ENCODE measurements around the gene DNAJA3. TPM values are rescaled to one million over a fixed set of nuclear protein-coding genes. Genes with fewer than 3 reads are reported as not detected.

The DNAJA3 gene
- total RNA-seq (2014; rRNA removed; shearing (Covaris generic)) (43.9 and 47.2 TPM in 2 replicates), polyA plus RNA-seq (2016; fragmentation: Nextera tagmentation; extraction: Ambion mirVana) (50.9 and 51.0 TPM in 2 replicates)

- Histone ChIP-seq H2AFZ (peak within 1 kb of the TSS; percentile 67), H3K36me3 (ENCODE audit: low read depth) (no peaks in the 10 kb centered on the region), H3K9ac (peak within 1 kb of the TSS; percentile 96), H3K79me2 (ENCODE audit: insufficient read depth) (peaks cover 48% of the 10 kb centered on the region), H3K4me1 (ENCODE audit: insufficient read depth) (peaks cover 15% of the 10 kb centered on the region), H4K20me1 (ENCODE audit: insufficient read depth) (no peaks in the 10 kb centered on the region), H3K27ac (peak within 1 kb of the TSS; percentile 93), H3K9me3 (ENCODE audit: low read depth) (no peaks in the 10 kb centered on the region), H3K9me2 (ENCODE audit: insufficient read depth) (no peaks in the 10 kb centered on the region), H3K4me2 (ENCODE audit: unreplicated experiment) (peak within 1 kb of the TSS; percentile 93), H3K27me3 (replicated peaks; ENCODE audit: insufficient read depth) (no peaks in the 10 kb centered on the region), H3K4me3 (peak within 1 kb of the TSS; percentile 93), H3F3A (ENCODE audit: insufficient read depth) (no peaks in the 10 kb centered on the region)
- in situ Hi-C loops (cut with MboI): no loop called here
- WGBS, 2 experiments (ENCODE audit: low coverage in 1 of 2, low lambda C conversion rate in 2 of 2, missing lambda C conversion rate in 2 of 2): 0 to 1% methylated on average over 62 to 66 of the region's 68 CpGs
- peak; percentile 99 for DNase-seq
- TF ChIP-seq EZH2 (IDR thresholded peaks at IDR 0.05; ENCODE audit: insufficient read depth, poor library complexity, severe bottlenecking) (no peak), EZH2phosphoT487 (IDR thresholded peaks at IDR 0.05; ENCODE audit: insufficient read depth, low read depth) (no peak)
Measured at GRCh38 chr16:4425378-4426020, at the start of gene DNAJA3. Gene DNAJA3 (plus strand): TSS chr16:4425868. CDS start chr16:4425882, 14 bp downstream.

- Histone ChIP-seq H3K9me2 (ENCODE audit: insufficient read depth) (no peaks in the 10 kb centered on the region), H3F3A (ENCODE audit: insufficient read depth) (peaks cover 28% of the 10 kb centered on the region), H3K9me3 (ENCODE audit: low read depth) (no peaks in the 10 kb centered on the region), H3K36me3 (ENCODE audit: low read depth) (no peaks in the 10 kb centered on the region), H3K4me3 (peak overlapping the region; percentile 100), H4K20me1 (ENCODE audit: insufficient read depth) (no peaks in the 10 kb centered on the region), H2AFZ (no peak overlapping the region), H3K4me2 (ENCODE audit: unreplicated experiment) (peak overlapping the region; percentile 97), H3K27me3 (replicated peaks; ENCODE audit: insufficient read depth) (no peaks in the 10 kb centered on the region), H3K4me1 (ENCODE audit: insufficient read depth) (peaks cover 59% of the 10 kb centered on the region), H3K27ac (peak overlapping the region; percentile 100), H3K79me2 (ENCODE audit: insufficient read depth) (peaks cover 91% of the 10 kb centered on the region), H3K9ac (peak overlapping the region; percentile 99)
- peak; percentile 94 for DNase-seq
- in situ Hi-C loops (cut with MboI): no loop called here
- WGBS, 2 experiments (ENCODE audit: low coverage in 1 of 2, low lambda C conversion rate in 2 of 2, missing lambda C conversion rate in 2 of 2): 0 to 1% methylated on average over 26 to 30 of the region's 31 CpGs
- TF ChIP-seq EZH2phosphoT487 (IDR thresholded peaks at IDR 0.05; ENCODE audit: insufficient read depth, low read depth) (no peak), EZH2 (IDR thresholded peaks at IDR 0.05; ENCODE audit: insufficient read depth, poor library complexity, severe bottlenecking) (no peak)
Measured at GRCh38 chr16:4376126-4376892, 49.4 kb upstream of the DNAJA3 start.

- Histone ChIP-seq H4K20me1 (ENCODE audit: insufficient read depth) (no peaks in the 10 kb centered on the region), H3K9me2 (ENCODE audit: insufficient read depth) (no peaks in the 10 kb centered on the region), H3K9ac (peak overlapping the region; percentile 99), H2AFZ (no peak overlapping the region), H3K27me3 (replicated peaks; ENCODE audit: insufficient read depth) (no peaks in the 10 kb centered on the region), H3K9me3 (ENCODE audit: low read depth) (no peaks in the 10 kb centered on the region), H3K79me2 (ENCODE audit: insufficient read depth) (peaks cover 95% of the 10 kb centered on the region), H3K36me3 (ENCODE audit: low read depth) (no peaks in the 10 kb centered on the region), H3K27ac (peak overlapping the region; percentile 100), H3F3A (ENCODE audit: insufficient read depth) (peaks cover 26% of the 10 kb centered on the region), H3K4me2 (ENCODE audit: unreplicated experiment) (peak overlapping the region; percentile 97), H3K4me1 (ENCODE audit: insufficient read depth) (peaks cover 57% of the 10 kb centered on the region), H3K4me3 (peak overlapping the region; percentile 100)
- TF ChIP-seq EZH2 (IDR thresholded peaks at IDR 0.05; ENCODE audit: insufficient read depth, poor library complexity, severe bottlenecking): no peak
- no peak for TF ChIP-seq EZH2phosphoT487 (IDR thresholded peaks at IDR 0.05; ENCODE audit: insufficient read depth, low read depth)
- in situ Hi-C loops (cut with MboI): no loop called here
- DNase-seq: no peak
- WGBS, 2 experiments (ENCODE audit: low coverage in 1 of 2, low lambda C conversion rate in 2 of 2, missing lambda C conversion rate in 2 of 2): 2 to 4% methylated on average over 27 of the region's 27 CpGs
Measured at GRCh38 chr16:4376893-4377572, 48.6 kb upstream of the DNAJA3 start.

GRCh38 chr16:4377573-4378154, 48.0 kb upstream of the DNAJA3 start:
- Histone ChIP-seq H3K36me3 (ENCODE audit: low read depth) (peaks cover 3% of the 10 kb centered on the region; the same call in 1 of the 2 replicates), H3K9me2 (ENCODE audit: insufficient read depth) (no peaks in the 10 kb centered on the region), H3F3A (ENCODE audit: insufficient read depth) (peaks cover 21% of the 10 kb centered on the region; the same call in 1 of the 2 replicates), H3K27ac (peak overlapping the region; percentile 100), H3K9me3 (ENCODE audit: low read depth) (no peaks in the 10 kb centered on the region), H3K4me2 (ENCODE audit: unreplicated experiment) (peak overlapping the region; percentile 97), H4K20me1 (ENCODE audit: insufficient read depth) (no peaks in the 10 kb centered on the region), H3K4me3 (peak overlapping the region; percentile 47), H3K9ac (peak overlapping the region; percentile 99), H3K27me3 (replicated peaks; ENCODE audit: insufficient read depth) (no peaks in the 10 kb centered on the region), H3K4me1 (ENCODE audit: insufficient read depth) (peaks cover 57% of the 10 kb centered on the region), H3K79me2 (ENCODE audit: insufficient read depth) (peaks cover 90% of the 10 kb centered on the region), H2AFZ (no peak overlapping the region)
- TF ChIP-seq EZH2 (IDR thresholded peaks at IDR 0.05; ENCODE audit: insufficient read depth, poor library complexity, severe bottlenecking) (no peak), EZH2phosphoT487 (IDR thresholded peaks at IDR 0.05; ENCODE audit: insufficient read depth, low read depth) (no peak)
- WGBS, 2 experiments (ENCODE audit: low coverage in 1 of 2, low lambda C conversion rate in 2 of 2, missing lambda C conversion rate in 2 of 2): 19 to 28% methylated on average over 10 to 12 of the region's 12 CpGs
- peak; percentile 70 for DNase-seq
- in situ Hi-C loops (cut with MboI): no loop called here
